HS-5 (cell line): Measurements from ENCODE around the gene ADGRG3.
"Not testable (repeated sequence)": the region's sequence is repeated elsewhere in the genome, so short reads cannot be mapped to it uniquely, and the experiment has no call there.

Experiments used
- DNase-seq: peaks from one replicate; pipeline ENCODE4 v3.0.0-alpha.2; 2012; ENCODE audit warnings: low read depth

Gene ADGRG3

GRCh38 chr16:57697896-57698537 is 29.9 kb downstream of the ADGRG3 start:
- no peak for DNase-seq

- no peak for DNase-seq
Measured at GRCh38 chr16:57698812-57699405, 30.8 kb downstream of the ADGRG3 start.

GRCh38 chr16:57699481-57699880 is 31.4 kb downstream of the ADGRG3 start:
- DNase-seq = no peak

GRCh38 chr16:57699899-57700298 is 31.8 kb downstream of the ADGRG3 start:
- DNase-seq = no peak

GRCh38 chr16:57700781-57701551 is 32.9 kb downstream of the ADGRG3 start:
- DNase-seq = no peak

- no peak for DNase-seq
Measured at GRCh38 chr16:57701759-57702371, 33.8 kb downstream of the ADGRG3 start.

GRCh38 chr16:57703416-57704010 is 35.4 kb downstream of the ADGRG3 start:
- no peak for DNase-seq

- DNase-seq = no peak
Measured at GRCh38 chr16:57704011-57704904, 36.2 kb downstream of the ADGRG3 start.

- no peak for DNase-seq
Measured at GRCh38 chr16:57704905-57705852, 37.1 kb downstream of the ADGRG3 start.

- DNase-seq = no peak
Measured at GRCh38 chr16:57706717-57707116, 38.6 kb downstream of the ADGRG3 start.

GRCh38 chr16:57707331-57707730 is 39.2 kb downstream of the ADGRG3 start:
- DNase-seq = no peak

- DNase-seq = no peak
Measured at GRCh38 chr16:57708168-57708567, 40.1 kb downstream of the ADGRG3 start.

- no peak for DNase-seq
Measured at GRCh38 chr16:57709663-57710062, 41.6 kb downstream of the ADGRG3 start.

- DNase-seq = no peak
Measured at GRCh38 chr16:57711346-57711745, 43.2 kb downstream of the ADGRG3 start.

GRCh38 chr16:57711993-57712392 is 43.9 kb downstream of the ADGRG3 start:
- no peak for DNase-seq

- DNase-seq = not testable (repeated sequence)
Measured at GRCh38 chr16:57712569-57712968, 44.5 kb downstream of the ADGRG3 start.

GRCh38 chr16:57713596-57713995 is 45.5 kb downstream of the ADGRG3 start:
- no peak for DNase-seq

- DNase-seq = no peak
Measured at GRCh38 chr16:57714047-57714446, 45.9 kb downstream of the ADGRG3 start.

- DNase-seq = no peak
Measured at GRCh38 chr16:57720142-57720575, 52.1 kb downstream of the ADGRG3 start.
